ENCODE results near the gene NDUFV3.
"Not testable (repeated sequence)": the region's sequence is repeated elsewhere in the genome, so short reads cannot be mapped to it uniquely, and the experiment has no call there.

NDUFV3 gene

GRCh38 chr21:42857216-42857615, 35.9 kb upstream of the NDUFV3 start:
- DNase-seq (ENCODE audit: low read depth): no peak

DNA sequence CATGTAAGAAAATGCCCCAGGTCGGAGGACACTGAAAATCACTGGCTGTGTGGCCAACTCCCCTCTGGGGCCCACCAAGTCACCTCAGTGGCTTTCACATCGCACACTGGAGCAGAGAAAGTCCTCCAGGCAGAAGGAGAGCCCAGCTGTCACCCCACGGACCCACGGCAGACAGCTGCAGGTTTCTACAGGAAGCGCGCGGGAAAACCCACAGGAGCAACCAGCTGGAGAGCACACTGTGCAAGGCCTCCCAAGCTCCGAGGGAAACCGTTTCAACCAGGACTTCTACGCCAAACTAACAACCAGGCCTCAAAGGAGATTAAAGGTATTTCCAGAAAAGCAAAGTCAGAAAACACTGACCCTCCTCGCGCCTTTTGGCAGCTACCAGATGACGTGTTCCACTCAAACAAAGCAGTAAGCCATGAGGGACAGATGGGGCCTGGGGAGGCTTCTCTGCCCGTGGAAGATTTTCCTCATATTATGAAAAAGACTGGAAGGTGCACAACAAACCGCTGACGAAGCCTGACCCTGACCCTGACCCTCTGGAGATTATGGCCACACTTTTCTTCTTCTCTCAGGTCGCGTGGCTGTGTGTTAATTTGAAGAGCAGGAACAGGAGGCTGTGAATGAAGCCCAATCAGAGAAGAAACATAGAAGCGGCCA, 34.8 kb upstream of the NDUFV3 start:
- no peak for DNase-seq (ENCODE audit: low read depth)

GRCh38 chr21:42858957-42859890, 33.9 kb upstream of the NDUFV3 start:
- DNase-seq (ENCODE audit: low read depth): no peak

GRCh38 chr21:42859891-42860230, 33.2 kb upstream of the NDUFV3 start:
- DNase-seq (ENCODE audit: low read depth): no peak

DNA sequence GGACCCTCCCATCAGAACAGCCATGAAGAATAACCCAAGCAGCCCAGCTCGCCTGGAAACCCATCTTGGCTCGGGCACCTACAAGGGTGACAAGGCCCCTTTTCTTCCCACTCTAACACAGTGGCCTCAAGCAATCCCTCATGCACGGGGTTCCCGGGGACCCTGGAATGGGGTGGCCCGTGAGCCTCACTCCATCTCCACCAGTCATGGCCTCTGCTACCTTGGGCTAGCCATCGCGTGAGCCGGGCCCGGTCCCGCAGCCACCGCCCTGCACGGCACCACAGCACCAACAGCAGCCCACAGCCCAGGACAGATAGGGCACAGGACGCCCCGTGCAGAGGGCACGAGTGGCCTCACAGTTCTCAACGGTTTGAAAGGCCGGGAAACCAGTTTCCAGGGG, 32.8 kb upstream of the NDUFV3 start:
- no peak for DNase-seq (ENCODE audit: low read depth)

DNA sequence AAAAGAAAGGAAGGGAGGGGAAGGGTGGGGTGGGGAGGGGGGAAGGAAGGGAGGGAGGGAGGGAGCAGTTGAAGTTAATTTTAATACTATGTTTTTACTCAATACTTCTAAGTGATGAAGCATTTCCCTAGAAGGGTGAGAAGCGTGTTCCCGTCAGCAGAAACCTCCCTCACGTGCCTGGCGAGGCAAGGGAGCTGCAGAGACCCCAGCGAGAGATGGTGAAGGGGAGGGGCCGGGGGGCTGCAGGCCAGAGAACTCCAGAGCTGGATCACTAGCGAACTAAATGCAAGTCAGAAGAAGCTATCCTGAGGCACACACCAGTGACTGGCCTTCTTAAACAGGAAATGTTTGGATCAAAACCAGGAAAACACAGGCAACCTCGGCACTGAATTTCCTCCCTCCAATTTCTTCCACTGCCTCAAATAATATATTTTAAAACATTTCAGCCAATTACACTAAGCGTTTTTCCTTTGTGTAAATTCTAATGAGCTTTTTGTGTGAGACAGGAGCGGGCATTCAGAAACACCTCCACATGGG, 31.7 kb upstream of the NDUFV3 start:
- no peak for DNase-seq (ENCODE audit: low read depth)

GRCh38 chr21:42861848-42862400, 31.2 kb upstream of the NDUFV3 start:
- no peak for DNase-seq (ENCODE audit: low read depth)

- no peak for DNase-seq (ENCODE audit: low read depth)
Observed at GRCh38 chr21:42862774-42863503, 30.2 kb upstream of the NDUFV3 start.

GRCh38 chr21:42863504-42863870, 29.6 kb upstream of the NDUFV3 start:
- no peak for DNase-seq (ENCODE audit: low read depth)

DNA sequence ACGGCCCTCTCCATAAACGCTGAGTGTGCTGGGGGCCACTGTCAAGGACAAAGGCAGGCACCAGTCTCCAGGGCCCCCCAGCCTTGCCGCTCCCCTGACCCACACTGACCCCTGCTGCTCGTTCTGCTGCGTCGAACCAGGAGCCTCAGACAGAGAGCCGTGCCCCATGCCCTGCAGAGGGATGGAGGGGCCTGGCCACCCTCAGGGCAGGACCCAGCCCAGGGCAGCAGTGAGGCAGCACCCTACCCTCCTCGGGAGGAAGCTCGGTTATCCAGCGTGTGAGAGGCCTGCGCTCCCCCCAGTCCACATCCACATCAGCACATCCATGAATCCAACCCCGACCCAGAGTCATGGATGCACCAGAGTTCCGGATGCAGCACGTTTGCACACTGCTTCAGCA, 28.8 kb upstream of the NDUFV3 start:
- DNase-seq (ENCODE audit: low read depth): no peak

DNA sequence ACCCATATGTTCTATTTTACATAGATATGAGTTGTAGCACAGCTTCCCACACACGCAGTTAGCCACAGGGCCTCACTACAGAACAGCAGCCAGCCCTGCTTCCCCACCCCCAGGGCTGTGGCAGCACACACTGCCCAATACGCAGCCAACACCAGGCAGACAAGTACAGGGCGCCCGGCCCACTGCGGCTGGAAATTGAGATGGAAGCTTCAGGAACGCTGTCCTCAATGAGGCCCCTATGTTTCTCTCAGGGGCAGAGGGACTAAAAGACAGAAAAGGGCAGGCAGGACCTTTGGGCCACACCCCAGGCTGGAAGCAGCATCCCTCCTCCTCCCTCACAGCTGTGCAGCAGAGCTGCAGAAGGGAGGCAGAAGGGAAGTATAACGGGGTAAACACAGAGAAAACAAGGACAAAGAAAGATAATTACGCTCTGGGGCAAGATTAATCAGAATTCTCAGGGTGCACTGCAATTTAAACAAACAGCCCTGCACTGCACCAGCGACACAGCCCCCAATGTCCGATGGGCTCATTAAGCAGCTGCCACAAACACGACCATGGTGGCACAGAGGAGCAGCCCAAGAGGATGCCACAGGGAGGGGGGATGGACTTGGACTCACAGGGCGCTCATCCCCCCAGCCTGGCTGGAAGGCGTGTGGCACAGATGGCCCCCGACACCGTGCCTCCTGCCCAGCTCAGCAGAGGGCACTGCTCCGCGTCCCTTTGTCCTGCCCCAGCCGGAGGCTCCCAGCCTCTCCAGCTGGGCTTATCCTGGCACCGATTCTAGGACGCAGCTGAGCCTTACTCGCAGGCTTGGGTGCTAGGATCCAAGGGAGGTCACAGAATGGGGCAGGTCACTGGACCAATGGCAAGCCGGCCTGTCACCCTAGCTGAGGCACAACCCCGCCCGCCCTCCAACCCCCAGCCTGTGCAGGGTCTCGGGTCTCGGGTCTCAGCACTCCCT, 28.0 kb upstream of the NDUFV3 start:
- no peak for DNase-seq (ENCODE audit: low read depth)

DNA sequence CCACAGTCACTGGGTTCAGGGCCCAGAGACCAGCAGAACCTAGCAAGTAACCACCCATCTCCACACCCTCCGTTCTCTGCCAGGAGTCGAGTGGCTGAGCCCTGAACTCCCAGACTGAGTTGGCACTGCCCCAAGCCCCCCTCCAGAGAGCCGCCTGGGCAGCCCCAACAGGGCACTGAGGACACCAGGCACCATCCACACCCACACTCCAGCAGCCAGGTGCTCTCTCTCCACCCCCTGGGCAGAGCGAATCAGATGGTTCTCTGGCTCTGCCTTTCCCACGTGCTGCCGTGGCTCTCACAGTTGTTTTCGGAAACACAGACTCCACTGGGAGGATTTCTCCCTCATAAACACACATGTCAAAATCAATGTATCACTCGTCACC, 27.3 kb upstream of the NDUFV3 start:
- DNase-seq (ENCODE audit: low read depth): no peak

GRCh38 chr21:42868196-42868595, 24.9 kb upstream of the NDUFV3 start:
- no peak for DNase-seq (ENCODE audit: low read depth)

GRCh38 chr21:42873096-42873495, 20.0 kb upstream of the NDUFV3 start:
- DNase-seq (ENCODE audit: low read depth): no peak

- DNase-seq (ENCODE audit: low read depth): not testable (repeated sequence)
Observed at GRCh38 chr21:42875811-42876210, 17.3 kb upstream of the NDUFV3 start.

DNA sequence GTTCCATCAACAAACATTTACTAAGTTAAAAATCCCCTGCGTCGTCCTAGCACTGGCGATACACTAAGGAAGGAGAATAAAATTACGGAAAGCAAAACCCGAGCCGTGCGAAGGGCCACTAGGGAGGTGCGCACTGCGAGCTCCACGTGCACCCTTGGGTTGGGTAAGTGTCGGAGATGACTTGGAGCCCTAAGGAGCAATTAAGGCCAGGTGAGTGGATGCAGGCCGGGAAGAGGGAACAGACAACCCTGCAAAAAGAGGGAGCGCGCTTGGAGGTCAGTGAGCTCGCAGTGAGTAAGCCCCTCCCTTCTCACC, 14.5 kb upstream of the NDUFV3 start:
- peak; percentile 13 for DNase-seq (ENCODE audit: low read depth)

GRCh38 chr21:42878993-42879787, 13.9 kb upstream of the NDUFV3 start, which contains the start of gene WDR4:
WDR4 (minus strand) TSS chr21:42879539; CDS start chr21:42879495, 44 bp downstream.
- DNase-seq (ENCODE audit: low read depth): peak; percentile 98

DNA sequence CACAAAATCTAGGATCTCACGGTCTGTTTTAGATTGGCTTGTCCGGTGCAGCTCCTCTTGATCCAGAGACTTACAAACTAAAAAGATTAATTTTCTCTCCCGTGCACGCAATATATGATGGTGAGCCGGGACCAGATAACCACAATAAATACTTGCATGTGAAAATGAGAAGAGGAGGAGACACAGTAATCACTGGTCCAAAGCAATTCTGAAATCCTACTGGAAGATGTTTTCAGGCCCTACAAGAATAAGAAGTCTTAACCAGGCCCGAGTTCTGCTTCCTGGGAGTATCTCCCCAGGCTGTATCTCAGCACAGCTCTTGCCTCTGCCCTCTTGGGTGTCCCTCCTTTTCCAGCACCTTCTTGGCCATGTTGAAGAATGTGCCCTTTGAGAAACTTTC, 12.8 kb upstream of the NDUFV3 start:
- DNase-seq (ENCODE audit: low read depth): no peak

- no peak for DNase-seq (ENCODE audit: low read depth)
Observed at GRCh38 chr21:42883921-42884320, 9.2 kb upstream of the NDUFV3 start.

DNA sequence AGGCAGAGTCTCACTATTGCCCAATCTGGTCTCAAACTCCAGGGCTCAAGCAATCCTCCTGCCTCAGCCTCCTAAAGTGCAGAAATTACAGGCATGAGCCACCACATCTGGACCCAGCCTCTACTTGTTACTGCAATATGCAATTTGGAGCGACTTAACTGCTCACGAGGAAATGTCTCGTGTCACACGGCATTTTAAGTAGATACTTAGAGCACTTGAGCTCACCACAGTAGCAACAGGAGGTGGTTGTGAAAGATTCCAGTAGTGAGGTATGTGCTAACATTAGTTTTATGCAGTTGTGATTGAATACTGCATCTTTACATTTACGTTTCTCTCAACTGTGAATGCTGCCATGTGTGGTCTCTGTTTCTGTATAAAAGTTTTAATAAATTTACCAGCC, 5.8 kb upstream of the NDUFV3 start:
- DNase-seq (ENCODE audit: low read depth): no peak

GRCh38 chr21:42892582-42892930, 553 bp upstream of the NDUFV3 start:
- no peak for DNase-seq (ENCODE audit: low read depth)

All from activated T-cell treated with anti-CD3 and anti-CD28 coated beads for 1 hour (primary cell).